ENCODE measurements around the gene PLA2G4F. TPM values are rescaled to one million over a fixed set of nuclear protein-coding genes. Genes with fewer than 3 reads are reported as not detected.

Gene PLA2G4F
- total RNA-seq, 1 donor from 2014 or later, result not detected

GRCh38 chr15:42157981-42158765 lies 1.7 kb upstream of the PLA2G4F start:
- intact Hi-C loops (cut with micrococcal nuclease), result no loop called here
- Mint-ChIP-seq H3K27ac (peak overlapping the region; percentile 21), H3K9me3 (no peaks in the 10 kb centered on the region)

GRCh38 chr15:42157381-42157780 lies 945 bp upstream of the PLA2G4F start:
- no peaks in the 10 kb centered on the region for H3K27me3 Mint-ChIP-seq
- peaks cover 21% of the 10 kb centered on the region for H3K36me3 Mint-ChIP-seq (ENCODE audit: low read depth)
- peaks cover 2% of the 10 kb centered on the region for H3K4me1 Mint-ChIP-seq
- no peak overlapping the region for H3K4me3 Mint-ChIP-seq
- intact Hi-C loops (cut with micrococcal nuclease), result no loop called here
- no peak overlapping the region for H3K27ac Mint-ChIP-seq
- no peak for DNase-seq
- H3K9me3 Mint-ChIP-seq, result no peaks in the 10 kb centered on the region

More at GRCh38 chr15:42157981-42158765, 1.7 kb upstream of the PLA2G4F start:
- Mint-ChIP-seq H3K4me3 (no peak overlapping the region), H3K4me1 (peaks cover 2% of the 10 kb centered on the region), H3K27me3 (no peaks in the 10 kb centered on the region), H3K36me3 (ENCODE audit: low read depth) (peaks cover 25% of the 10 kb centered on the region)
- no peak for DNase-seq

- no peaks in the 10 kb centered on the region for H3K27me3 Mint-ChIP-seq
- intact Hi-C loops (cut with micrococcal nuclease), result no loop called here
- no peak for DNase-seq
- peaks cover 2% of the 10 kb centered on the region for H3K4me1 Mint-ChIP-seq
- no peak overlapping the region for H3K4me3 Mint-ChIP-seq
- no peak overlapping the region for H3K27ac Mint-ChIP-seq
- peaks cover 9% of the 10 kb centered on the region for H3K36me3 Mint-ChIP-seq (ENCODE audit: low read depth)
- no peaks in the 10 kb centered on the region for H3K9me3 Mint-ChIP-seq
Measured at GRCh38 chr15:42155546-42156242, 742 bp downstream of the PLA2G4F start.

GRCh38 chr15:42154956-42155355 lies 1.5 kb downstream of the PLA2G4F start:
- Mint-ChIP-seq H3K9me3 (no peaks in the 10 kb centered on the region), H3K27me3 (no peaks in the 10 kb centered on the region), H3K36me3 (ENCODE audit: low read depth) (peaks cover 7% of the 10 kb centered on the region), H3K4me1 (peaks cover 2% of the 10 kb centered on the region), H3K4me3 (no peak overlapping the region), H3K27ac (no peak overlapping the region)
- intact Hi-C loops (cut with micrococcal nuclease), result no loop called here
- no peak for DNase-seq

- H3K9me3 Mint-ChIP-seq, result no peaks in the 10 kb centered on the region
- no peak overlapping the region for H3K27ac Mint-ChIP-seq
Measured at GRCh38 chr15:42154212-42154941, 2.1 kb downstream of the PLA2G4F start.

GRCh38 chr15:42153874-42154211 lies 2.6 kb downstream of the PLA2G4F start:
- H3K4me1 Mint-ChIP-seq, result peaks cover 2% of the 10 kb centered on the region
- no peak for DNase-seq
- H3K4me3 Mint-ChIP-seq, result no peak overlapping the region
- intact Hi-C loops (cut with micrococcal nuclease), result no loop called here
- H3K27me3 Mint-ChIP-seq, result no peaks in the 10 kb centered on the region
- H3K9me3 Mint-ChIP-seq, result no peaks in the 10 kb centered on the region
- H3K36me3 Mint-ChIP-seq (ENCODE audit: low read depth), result peaks cover 4% of the 10 kb centered on the region
- H3K27ac Mint-ChIP-seq, result no peak overlapping the region

More at GRCh38 chr15:42154212-42154941, 2.1 kb downstream of the PLA2G4F start:
- no peak overlapping the region for H3K4me3 Mint-ChIP-seq
- DNase-seq, result no peak
- intact Hi-C loops (cut with micrococcal nuclease), result no loop called here
- H3K36me3 Mint-ChIP-seq (ENCODE audit: low read depth), result peaks cover 4% of the 10 kb centered on the region
- no peaks in the 10 kb centered on the region for H3K27me3 Mint-ChIP-seq
- peaks cover 2% of the 10 kb centered on the region for H3K4me1 Mint-ChIP-seq

GRCh38 chr15:42152921-42153698 lies 3.3 kb downstream of the PLA2G4F start:
- intact Hi-C loops (cut with micrococcal nuclease), result no loop called here
- Mint-ChIP-seq H3K36me3 (ENCODE audit: low read depth) (no peaks in the 10 kb centered on the region), H3K27me3 (no peaks in the 10 kb centered on the region), H3K27ac (no peak overlapping the region), H3K4me1 (no peaks in the 10 kb centered on the region), H3K4me3 (no peak overlapping the region), H3K9me3 (no peaks in the 10 kb centered on the region)
- no peak for DNase-seq

GRCh38 chr15:42152196-42152920 lies 4.1 kb downstream of the PLA2G4F start:
- intact Hi-C loops (cut with micrococcal nuclease), result no loop called here
- no peaks in the 10 kb centered on the region for H3K36me3 Mint-ChIP-seq (ENCODE audit: low read depth)
- DNase-seq, result no peak
- no peak overlapping the region for H3K27ac Mint-ChIP-seq
- H3K4me1 Mint-ChIP-seq, result no peaks in the 10 kb centered on the region
- H3K4me3 Mint-ChIP-seq, result no peak overlapping the region
- no peaks in the 10 kb centered on the region for H3K27me3 Mint-ChIP-seq
- no peaks in the 10 kb centered on the region for H3K9me3 Mint-ChIP-seq

- H3K27me3 Mint-ChIP-seq, result no peaks in the 10 kb centered on the region
- H3K9me3 Mint-ChIP-seq, result no peaks in the 10 kb centered on the region
- no peak overlapping the region for H3K4me3 Mint-ChIP-seq
- no peaks in the 10 kb centered on the region for H3K36me3 Mint-ChIP-seq (ENCODE audit: low read depth)
- no peaks in the 10 kb centered on the region for H3K4me1 Mint-ChIP-seq
- no peak overlapping the region for H3K27ac Mint-ChIP-seq
- no peak for DNase-seq
- intact Hi-C loops (cut with micrococcal nuclease), result no loop called here
Measured at GRCh38 chr15:42151736-42152135, 4.7 kb downstream of the PLA2G4F start.

GRCh38 chr15:42151141-42151561 lies 5.3 kb downstream of the PLA2G4F start:
- H3K27ac Mint-ChIP-seq, result no peak overlapping the region
- no peaks in the 10 kb centered on the region for H3K9me3 Mint-ChIP-seq
- H3K36me3 Mint-ChIP-seq (ENCODE audit: low read depth), result no peaks in the 10 kb centered on the region
- no peaks in the 10 kb centered on the region for H3K4me1 Mint-ChIP-seq
- no peaks in the 10 kb centered on the region for H3K27me3 Mint-ChIP-seq
- intact Hi-C loops (cut with micrococcal nuclease), result no loop called here
- no peak for DNase-seq
- no peak overlapping the region for H3K4me3 Mint-ChIP-seq

- Mint-ChIP-seq H3K27me3 (no peaks in the 10 kb centered on the region), H3K4me3 (no peak overlapping the region), H3K4me1 (no peaks in the 10 kb centered on the region), H3K36me3 (ENCODE audit: low read depth) (no peaks in the 10 kb centered on the region), H3K9me3 (no peaks in the 10 kb centered on the region), H3K27ac (no peak overlapping the region)
- DNase-seq, result no peak
- intact Hi-C loops (cut with micrococcal nuclease), result no loop called here
Measured at GRCh38 chr15:42150219-42150970, 6.0 kb downstream of the PLA2G4F start.

- H3K4me1 Mint-ChIP-seq, result no peaks in the 10 kb centered on the region
- peaks cover 2% of the 10 kb centered on the region for H3K27me3 Mint-ChIP-seq
- no peak for DNase-seq
- H3K27ac Mint-ChIP-seq, result no peak overlapping the region
- intact Hi-C loops (cut with micrococcal nuclease), result no loop called here
- no peaks in the 10 kb centered on the region for H3K36me3 Mint-ChIP-seq (ENCODE audit: low read depth)
- H3K4me3 Mint-ChIP-seq, result no peak overlapping the region
- no peaks in the 10 kb centered on the region for H3K9me3 Mint-ChIP-seq
Measured at GRCh38 chr15:42149493-42150218, 6.8 kb downstream of the PLA2G4F start.

Measured in activated CD4-positive, alpha-beta T cell treated with anti-CD3 and anti-CD28 coated beads, Interleukin-2, amount 10 ng/mL, durations not matched to agents 24 days and 14 days (primary cell).